NCI-H526 (cell line): ENCODE results near the gene OR52E8.

Experiments
- DNase-seq, 2 experiments: peaks; one replicate each; lab custom pipeline; 2025; lab: John Stamatoyannopoulos, UW

Gene OR52E8

DNA sequence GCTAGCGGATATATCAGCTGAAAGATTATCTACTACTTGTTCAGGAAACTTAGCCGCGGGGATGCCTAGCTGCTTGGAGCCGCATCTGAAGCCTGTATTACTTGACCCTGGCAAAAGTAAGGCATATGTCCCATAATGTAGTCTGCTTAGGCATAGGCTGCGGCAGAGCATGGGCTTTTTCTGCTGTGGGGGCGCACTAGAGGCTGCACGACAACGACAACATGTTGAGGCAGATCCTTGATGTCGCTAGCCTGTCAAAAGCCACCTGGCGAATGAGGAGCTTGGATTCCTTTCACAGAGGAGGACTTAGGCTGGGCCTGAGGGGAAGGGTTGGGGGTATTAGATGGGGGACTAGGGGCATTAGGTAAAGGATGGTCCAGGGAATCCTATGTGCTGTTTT lies 49.9 kb downstream of the OR52E8 start:
- peak in 1 of 2 experiments; percentile 1 for DNase-seq
